Endothelial cell of umbilical vein (primary cell): Measurements from ENCODE around the gene GAS7. TPM values are rescaled to one million over a fixed set of nuclear protein-coding genes. Genes with fewer than 3 reads are reported as not detected.

Experiments used
- BruUV-seq: library from RNA; stranded (reverse); fragments of 400-500 nt; replicated peaks from 2 replicates; lab custom pipeline; 2021; lab: Mats Ljungman, UMichigan
- CTCF ChIA-PET: fragments of 300-600, 350-600 bp; sonication (Branson Sonifier 250); formaldehyde crosslinking; loops from one replicate; lab custom pipeline; 2021; ENCODE audit warnings: antibody characterized with exemption, inconsistent platforms; lab: Charles Lee
- POLR2A ChIA-PET: fragments of 300-600, 350-600 bp; sonication (Branson Sonifier 250); formaldehyde crosslinking; loops from one replicate; lab custom pipeline; 2021; ENCODE audit warnings: antibody characterized with exemption, inconsistent platforms; lab: Charles Lee
- DNase-seq: peaks from one replicate; pipeline ENCODE4 v3.0.0-alpha.2; 2011; ENCODE audit warnings: low read depth, low spot score
- FAIRE-seq: peaks from 2 replicates; lab custom pipeline; 2011; peaks lifted over from hg19 to GRCh38; lab: Jason Lieb, UNC
- H2AFZ ChIP-seq: 2 replicates; pipeline ENCODE4 v1.6.0; 2012; ENCODE audit warnings: low read depth, low read length, control low read depth, inconsistent platforms
- H3K27ac ChIP-seq: 2 replicates; pipeline ENCODE4 v1.5.1; 2011; ENCODE audit warnings: low read depth, mild to moderate bottlenecking, control low read depth, low read length, moderate library complexity; ENCODE audit not compliant: insufficient read depth
- H3K27me3 ChIP-seq, 2 experiments: 2 replicates each; pipeline versions ENCODE4 v1.6.0 to v1.6.1; 2011; ENCODE audit warnings: low read length in 2 of 2, mixed read lengths in 1 of 2; ENCODE audit not compliant: control insufficient read depth in 2 of 2, insufficient read depth in 2 of 2
- H3K36me3 ChIP-seq, 2 experiments: 2 replicates in 1 of 2; 3 replicates in 1 of 2; pipeline ENCODE4 v1.5.1; 2011; ENCODE audit warnings: low read length in 2 of 2, mild to moderate bottlenecking in 1 of 2, moderate library complexity in 1 of 2; ENCODE audit not compliant: control insufficient read depth in 2 of 2, insufficient read depth in 2 of 2; ENCODE audit errors: extremely low read depth in 1 of 2
- H3K4me1 ChIP-seq: 3 replicates; pipeline ENCODE4 v1.5.1; 2011; ENCODE audit warnings: mild to moderate bottlenecking, low read length; ENCODE audit not compliant: control insufficient read depth, insufficient read depth; ENCODE audit errors: extremely low read depth
- H3K4me2 ChIP-seq: 2 replicates; pipeline ENCODE4 v1.6.1; 2011; ENCODE audit warnings: low read length, control low read depth, mixed read lengths; ENCODE audit not compliant: insufficient read depth
- H3K4me3 ChIP-seq, 3 experiments: fragments of 200-600 bp in 1 of 3; sonication (generic), shearing (Covaris generic) in 1 of 3; replicated peaks in 1 of 3; 2 replicates each; pipeline ENCODE4 v1.5.1; 2011 to 2016; ENCODE audit warnings: control low read depth in 3 of 3, low read length in 3 of 3, mild to moderate bottlenecking in 2 of 3, inconsistent platforms in 1 of 3, low read depth in 1 of 3, moderate library complexity in 1 of 3; ENCODE audit not compliant: insufficient read depth in 1 of 3
- H3K79me2 ChIP-seq: 2 replicates; pipeline ENCODE4 v1.6.0; 2012; ENCODE audit warnings: low read length, inconsistent platforms; ENCODE audit not compliant: control insufficient read depth, insufficient read depth
- H3K9ac ChIP-seq: replicated peaks from 2 replicates; pipeline ENCODE3; 2011; ENCODE audit warnings: low read length, control low read depth; ENCODE audit not compliant: insufficient read depth; ENCODE audit errors: extremely low read depth
- H3K9me1 ChIP-seq: replicated peaks from 3 replicates; pipeline ENCODE4 v1.6.0; 2011; ENCODE audit warnings: mild to moderate bottlenecking, low read length; ENCODE audit not compliant: control insufficient read depth, insufficient read depth; ENCODE audit errors: extremely low read depth
- H3K9me3 ChIP-seq: replicated peaks from 2 replicates; pipeline ENCODE4 v1.5.1; 2012; ENCODE audit warnings: low read length, inconsistent platforms; ENCODE audit not compliant: control insufficient read depth, insufficient read depth
- H4K20me1 ChIP-seq: replicated peaks from 2 replicates; pipeline ENCODE3; 2011; ENCODE audit warnings: mild to moderate bottlenecking, low read length; ENCODE audit not compliant: control insufficient read depth, insufficient read depth; ENCODE audit errors: extremely low read depth
- CTCF ChIP-seq, 2 donors: IDR thresholded peaks; 1 replicate in 1 of 2; 2 replicates in 1 of 2; pipeline ENCODE4 v1.5.1; 2011; ENCODE audit warnings: low read length in 2 of 2, mild to moderate bottlenecking in 2 of 2, moderate library complexity in 2 of 2, control low read depth in 1 of 2, inconsistent platforms in 1 of 2, low read depth in 1 of 2; ENCODE audit not compliant: insufficient read depth in 1 of 2; ENCODE audit errors: extremely low read depth in 1 of 2
- EZH2 ChIP-seq: IDR thresholded peaks from 2 replicates; pipeline ENCODE4 v1.6.1; 2012; ENCODE audit warnings: borderline replicate concordance, low read depth, mild to moderate bottlenecking, moderate library complexity, low read length, inconsistent platforms; ENCODE audit not compliant: severe bottlenecking
- FOS ChIP-seq: IDR thresholded peaks from 2 replicates; pipeline ENCODE4 v1.6.1; 2011; ENCODE audit warnings: mild to moderate bottlenecking, low read length, moderate library complexity, borderline replicate concordance; ENCODE audit not compliant: insufficient read depth
- GATA2 ChIP-seq: IDR thresholded peaks from 2 replicates; pipeline ENCODE4 v1.7.0; 2011; ENCODE audit warnings: low read depth, mild to moderate bottlenecking, moderate library complexity, mixed read lengths, low read length; ENCODE audit not compliant: insufficient read length, insufficient read depth
- JUN ChIP-seq: IDR thresholded peaks from 2 replicates; pipeline ENCODE4 v1.6.1; 2011; ENCODE audit warnings: borderline replicate concordance, low read depth; ENCODE audit not compliant: insufficient read length, insufficient read depth
- MAX ChIP-seq: IDR thresholded peaks from 2 replicates; pipeline ENCODE4 v1.6.1; 2011; ENCODE audit not compliant: insufficient read depth, insufficient read length
- MYC ChIP-seq: IDR thresholded peaks from one replicate; pipeline ENCODE4 v1.6.1; 2011; ENCODE audit warnings: mild to moderate bottlenecking, low read depth, low read length
- POLR2A ChIP-seq: IDR thresholded peaks from 2 replicates; pipeline ENCODE4 v1.6.1; 2012; ENCODE audit warnings: low read depth, mild to moderate bottlenecking, control low read depth, low read length
- POLR2AphosphoS5 ChIP-seq: IDR thresholded peaks from 2 replicates; pipeline ENCODE4 v1.6.1; 2012; ENCODE audit warnings: low read depth, mild to moderate bottlenecking, control low read depth, low read length, moderate library complexity; ENCODE audit not compliant: insufficient read depth
- dilution Hi-C: fragments of 300-500 bp; cut with MboI; formaldehyde crosslinking; loops from one replicate; pipeline ENCODE4 v1.15.0; 2019; ENCODE audit warnings: low sequenced_read_pairs; ENCODE audit not compliant: extremely low pct_ligation_motif_present
- intact Hi-C: fragments of 100-400 bp; cut with micrococcal nuclease; formaldehyde crosslinking; loops from one replicate; pipeline ENCODE4 v1.10.0; 2022
- polyA plus RNA-seq, 4 experiments: library from polyadenylated mRNA; depleted of rRNA in 3 of 4; stranded (reverse) in 3 of 4; unstranded in 1 of 4; fragments of >200 nt; gene quantifications; 2 replicates each; pipeline versions ENCODE4 v1.2.1 to v1.2.3, GENCODE V29; 2011 to 2012; ENCODE audit warnings: missing spikeins in 1 of 4
- total RNA-seq: library from RNA; stranded (reverse); gene quantifications from 2 replicates; pipeline ENCODE4 v1.2.3, GENCODE V29; 2021

GAS7 gene
- total and polyA plus RNA-seq, 2 donors (not counting 3 experiments of a cell fraction or from before 2014, with no cell fraction given): not detected

DNA sequence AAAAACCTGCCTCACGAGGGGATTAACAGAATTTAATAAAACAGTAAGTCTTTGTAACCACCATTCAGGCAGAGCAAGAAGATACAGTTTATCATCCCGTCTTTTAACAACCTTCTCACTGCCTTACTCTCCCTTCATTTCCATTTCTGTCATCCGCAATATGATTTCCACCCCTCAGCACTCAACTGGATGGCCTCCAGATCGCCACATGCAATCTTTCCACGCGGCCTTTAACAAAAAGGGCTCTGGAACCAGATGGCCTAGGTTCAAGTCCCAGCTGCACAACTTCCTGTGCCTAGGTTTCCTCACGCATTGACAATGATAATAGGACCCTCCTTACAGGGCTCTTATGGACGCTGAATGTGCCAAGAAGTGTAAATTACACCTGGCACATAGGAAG, 103.6 kb downstream of the GAS7 start:
- no peaks in the 10 kb centered on the region for H3K27me3 ChIP-seq
- no peak overlapping the region for H3K4me3 ChIP-seq
- no peak for TF ChIP-seq POLR2AphosphoS5
- TF ChIP-seq CTCF (IDR thresholded peaks at IDR 0.05; ENCODE audit: extremely low read depth in 1 of 2, insufficient read depth in 1 of 2, low read depth in 1 of 2, low read length in 2 of 2): no peak
- TF ChIP-seq FOS: no peak
- TF ChIP-seq POLR2A: no peak
- TF ChIP-seq GATA2: no peak
- no peak for TF ChIP-seq MYC
- no peak for TF ChIP-seq EZH2
- TF ChIP-seq JUN: no peak
- TF ChIP-seq MAX: no peak
- H4K20me1 ChIP-seq: no peaks in the 10 kb centered on the region
- CTCF ChIA-PET: no interaction called here
- peaks cover 4% of the 10 kb centered on the region for H3K9me3 ChIP-seq
- H2AFZ ChIP-seq: no peak overlapping the region
- no TSS peak for BruUV-seq
- H3K36me3 ChIP-seq: no peaks in the 10 kb centered on the region
- H3K4me1 ChIP-seq: no peaks in the 10 kb centered on the region
- no peak overlapping the region for H3K4me2 ChIP-seq
- H3K27ac ChIP-seq: no peak overlapping the region
- FAIRE-seq (no peak), DNase-seq (no peak)
- POLR2A ChIA-PET: no interaction called here
- H3K79me2 ChIP-seq: no peaks in the 10 kb centered on the region
- intact Hi-C loops (no loop called here), dilution Hi-C loops (no loop called here)
- H3K9ac ChIP-seq: no peak overlapping the region
- no peaks in the 10 kb centered on the region for H3K9me1 ChIP-seq
